Smooth muscle cell (in vitro differentiated cells): Measurements from ENCODE around the gene AFF3. TPM values are rescaled to one million over a fixed set of nuclear protein-coding genes. Genes with fewer than 3 reads are reported as not detected.

Experiments
- DNase-seq: peaks from one replicate; lab custom pipeline; 2025; ENCODE audit not compliant: unreplicated experiment; lab: John Stamatoyannopoulos, UW
- H2AFZ ChIP-seq: fragments of 200-600 bp; sonication (generic); 2 replicates; pipeline ENCODE4 v1.6.0; 2016; ENCODE audit warnings: antibody characterized with exemption, low read depth, mild to moderate bottlenecking
- H3F3A ChIP-seq: fragments of 200-600 bp; sonication (generic); 2 replicates; pipeline ENCODE4 v1.6.0; 2017; ENCODE audit warnings: antibody characterized with exemption, low read depth
- H3K27ac ChIP-seq: fragments of 200-600 bp; sonication (generic); 2 replicates; pipeline ENCODE4 v1.5.1; 2016; ENCODE audit warnings: low read depth, mild to moderate bottlenecking
- H3K27me3 ChIP-seq: fragments of 200-600 bp; sonication (generic); 2 replicates; pipeline ENCODE4 v1.6.1; 2016; ENCODE audit warnings: low read depth, mild to moderate bottlenecking
- H3K36me3 ChIP-seq: fragments of 200-600 bp; sonication (generic); 2 replicates; pipeline ENCODE4 v1.5.1; 2016; ENCODE audit warnings: low read depth
- H3K4me1 ChIP-seq: fragments of 200-600 bp; sonication (generic); 2 replicates; pipeline ENCODE4 v1.5.1; 2016; ENCODE audit warnings: low read depth
- H3K4me2 ChIP-seq: fragments of 200-600 bp; sonication (generic); 2 replicates; pipeline ENCODE4 v1.6.0; 2016; ENCODE audit warnings: mild to moderate bottlenecking
- H3K4me3 ChIP-seq: fragments of 200-600 bp; sonication (generic); 2 replicates; pipeline ENCODE4 v1.5.1; 2016; ENCODE audit warnings: mild to moderate bottlenecking
- H3K79me2 ChIP-seq: fragments of 200-600 bp; sonication (generic); 2 replicates; pipeline ENCODE4 v1.6.0; 2016; ENCODE audit warnings: low read depth, mild to moderate bottlenecking
- H3K9ac ChIP-seq: fragments of 200-600 bp; sonication (generic); 2 replicates; pipeline ENCODE4 v1.6.0; 2016; ENCODE audit warnings: low read depth
- H3K9me3 ChIP-seq: fragments of 200-600 bp; sonication (generic); replicated peaks from 2 replicates; pipeline ENCODE4 v1.5.1; 2016; ENCODE audit warnings: low read depth
- H4K20me1 ChIP-seq: fragments of 200-600 bp; sonication (generic); 2 replicates; pipeline ENCODE4 v1.6.0; 2016; ENCODE audit warnings: low read depth
- CTCF ChIP-seq: fragments of 200-600 bp; sonication (generic); IDR thresholded peaks from 2 replicates; pipeline ENCODE4 v1.5.1; 2017; ENCODE audit warnings: borderline replicate concordance, mild to moderate bottlenecking, antibody characterized with exemption; ENCODE audit not compliant: insufficient read depth, poor library complexity, severe bottlenecking
- WGBS: methylation state at CpG from one replicate; pipeline ENCODE4 v1.1.7; 2016; ENCODE audit warnings: low lambda C conversion rate; 5-methylcytosine and 5-hydroxymethylcytosine counted together
- polyA plus RNA-seq: library from polyadenylated mRNA; unstranded; fragments of >200 nt; fragmentation: Nextera tagmentation; extraction: Ambion mirVana; gene quantifications from 2 replicates; pipeline ENCODE4 v1.2.1, GENCODE V29; 2016
- total RNA-seq: library from RNA; depleted of rRNA; stranded (reverse); fragments of >200 nt; gene quantifications from 2 replicates; pipeline ENCODE4 v1.2.3, GENCODE V29; 2014

Gene AFF3
- total and polyA plus RNA-seq, 2 experiments from 2014 or later: 0.27 to 0.39 TPM

GRCh38 chr2:100038011-100038410 lies 104.4 kb downstream of the AFF3 start:
- Histone ChIP-seq H4K20me1 (no peaks in the 10 kb centered on the region), H3K27ac (no peak overlapping the region), H3K9ac (no peak overlapping the region), H3K27me3 (peaks cover 47% of the 10 kb centered on the region), H3K4me2 (no peak overlapping the region), H3K4me1 (peaks cover 18% of the 10 kb centered on the region), H3K79me2 (no peaks in the 10 kb centered on the region), H3K36me3 (no peaks in the 10 kb centered on the region), H3F3A (no peaks in the 10 kb centered on the region), H3K9me3 (no peaks in the 10 kb centered on the region), H3K4me3 (no peak overlapping the region), H2AFZ (no peak overlapping the region)
- TF ChIP-seq CTCF: no peak
- WGBS: 44% methylated on average over 6 of the region's 6 CpGs
- DNase-seq: no peak

- no peak overlapping the region for H3K9ac ChIP-seq
- H3K79me2 ChIP-seq: no peaks in the 10 kb centered on the region
- 91% methylated on average over 4 of the region's 4 CpGs for WGBS
- no peak for TF ChIP-seq CTCF
- H3K9me3 ChIP-seq: no peaks in the 10 kb centered on the region
- peaks cover 45% of the 10 kb centered on the region for H3K27me3 ChIP-seq
- H3K4me3 ChIP-seq: no peak overlapping the region
- DNase-seq: no peak
- H3K27ac ChIP-seq: no peak overlapping the region
- no peaks in the 10 kb centered on the region for H3K36me3 ChIP-seq
- no peak overlapping the region for H3K4me2 ChIP-seq
- peaks cover 8% of the 10 kb centered on the region for H3K4me1 ChIP-seq
- no peak overlapping the region for H2AFZ ChIP-seq
- no peaks in the 10 kb centered on the region for H4K20me1 ChIP-seq
- no peaks in the 10 kb centered on the region for H3F3A ChIP-seq
Measured at GRCh38 chr2:100036793-100037192, 105.6 kb downstream of the AFF3 start.

- H3K9ac ChIP-seq: no peak overlapping the region
- TF ChIP-seq CTCF: no peak
- peaks cover 41% of the 10 kb centered on the region for H3K27me3 ChIP-seq
- H2AFZ ChIP-seq: no peak overlapping the region
- no peaks in the 10 kb centered on the region for H3K36me3 ChIP-seq
- no peaks in the 10 kb centered on the region for H4K20me1 ChIP-seq
- H3K4me1 ChIP-seq: no peaks in the 10 kb centered on the region
- H3K27ac ChIP-seq: no peak overlapping the region
- 89% methylated on average over 2 of the region's 2 CpGs for WGBS
- no peak overlapping the region for H3K4me3 ChIP-seq
- no peak for DNase-seq
- H3K4me2 ChIP-seq: no peak overlapping the region
- no peaks in the 10 kb centered on the region for H3K9me3 ChIP-seq
- H3F3A ChIP-seq: no peaks in the 10 kb centered on the region
- no peaks in the 10 kb centered on the region for H3K79me2 ChIP-seq
Measured at GRCh38 chr2:100036026-100036425, 106.4 kb downstream of the AFF3 start.

GRCh38 chr2:100034431-100034830 lies 108.0 kb downstream of the AFF3 start:
- H3K4me2 ChIP-seq: no peak overlapping the region
- no peak overlapping the region for H2AFZ ChIP-seq
- H3K27me3 ChIP-seq: peaks cover 32% of the 10 kb centered on the region
- no peaks in the 10 kb centered on the region for H4K20me1 ChIP-seq
- H3K4me3 ChIP-seq: no peak overlapping the region
- no peaks in the 10 kb centered on the region for H3K36me3 ChIP-seq
- no peak for DNase-seq
- TF ChIP-seq CTCF: no peak
- H3F3A ChIP-seq: no peaks in the 10 kb centered on the region
- H3K4me1 ChIP-seq: no peaks in the 10 kb centered on the region
- WGBS: 94% methylated on average over 1 of the region's 1 CpG
- no peak overlapping the region for H3K9ac ChIP-seq
- no peak overlapping the region for H3K27ac ChIP-seq
- H3K9me3 ChIP-seq: no peaks in the 10 kb centered on the region
- H3K79me2 ChIP-seq: no peaks in the 10 kb centered on the region
